ENCODE measurements around the gene RHBDD2.

Gene RHBDD2

DNA sequence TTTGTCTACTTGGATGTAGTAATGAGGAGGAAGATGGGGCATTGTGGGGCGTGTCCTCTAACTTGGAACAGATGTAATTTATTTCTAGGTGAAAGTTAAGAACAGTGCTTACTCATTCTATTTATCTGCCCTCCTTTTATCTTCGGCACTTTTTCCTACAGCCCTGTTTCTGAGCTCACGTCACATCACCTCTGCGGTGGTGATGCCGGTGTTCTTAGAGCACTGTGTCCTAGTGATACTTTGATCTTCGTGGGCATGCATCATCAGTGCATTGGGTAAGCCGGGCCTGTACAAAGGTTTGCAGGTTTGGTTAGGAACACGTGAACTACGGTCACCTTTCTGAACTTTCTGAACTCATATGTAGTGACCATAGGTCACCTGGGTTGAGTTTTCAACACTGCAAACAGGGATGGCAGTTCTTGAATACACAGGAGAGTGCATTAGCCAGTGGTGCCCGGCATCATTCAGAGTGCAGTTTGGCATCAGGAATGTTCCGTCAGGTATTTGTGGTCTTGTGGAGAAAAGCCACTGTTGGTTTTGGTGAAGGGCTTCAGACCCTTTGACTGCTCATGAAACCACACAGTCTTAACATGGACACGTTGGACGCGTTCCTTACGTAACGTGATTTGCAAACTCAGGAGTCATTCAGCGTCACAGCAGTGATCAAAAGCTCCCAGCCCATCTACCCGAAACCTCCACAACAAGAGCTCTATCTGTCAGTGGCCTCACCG is 41.8 kb downstream of the RHBDD2 start:
- DNase-seq (ENCODE audit: low read depth) = no peak

DNA sequence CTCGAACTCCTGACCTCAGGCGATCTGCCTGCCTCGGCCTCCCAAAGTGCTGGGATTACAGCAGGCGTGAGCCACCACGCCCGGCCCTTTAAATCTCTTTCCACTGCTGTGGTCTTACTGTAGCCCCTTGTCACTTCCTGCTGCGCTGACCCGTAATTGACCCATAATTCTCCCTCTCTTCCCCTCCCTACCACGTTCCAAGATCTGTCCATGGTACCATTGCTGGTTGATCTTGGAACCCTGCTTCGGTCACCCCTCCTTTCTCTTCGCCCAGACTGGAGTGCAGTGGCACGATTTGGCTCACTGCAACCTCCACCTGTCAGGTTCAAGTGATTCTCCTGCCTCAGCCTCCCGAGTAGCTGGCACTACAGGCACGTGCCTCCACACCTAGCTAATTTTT is 42.6 kb downstream of the RHBDD2 start:
- DNase-seq (ENCODE audit: low read depth) = no peak

DNA sequence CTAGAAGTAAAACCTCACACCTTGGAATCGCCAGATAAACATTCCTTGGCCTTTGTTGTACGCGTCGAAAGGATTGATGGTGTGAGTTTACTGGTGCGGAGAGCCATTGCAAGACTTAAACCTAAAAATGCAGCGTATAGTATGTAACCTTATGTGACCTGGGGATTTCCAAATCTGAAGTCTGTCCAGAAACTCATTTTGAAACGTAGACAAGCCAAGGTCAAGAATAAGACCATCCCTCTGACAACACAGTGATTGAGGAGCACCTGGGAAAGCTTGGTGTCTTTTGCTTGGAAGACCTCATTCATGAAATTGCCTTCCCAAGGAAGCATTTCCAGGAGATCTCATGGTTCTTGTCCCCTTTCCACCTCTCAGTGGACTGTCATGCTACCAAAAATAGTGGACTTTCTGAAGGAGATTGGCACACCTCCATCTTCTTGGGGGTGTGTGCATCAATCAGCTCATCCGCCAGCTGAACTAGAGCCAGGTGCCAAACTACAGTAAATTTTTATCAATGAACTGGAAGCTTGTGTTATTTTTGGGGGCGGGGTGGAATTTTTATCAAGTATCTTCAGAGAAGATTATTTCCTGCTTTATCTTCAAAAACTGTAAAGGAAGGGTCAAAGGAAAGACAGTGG is 44.3 kb downstream of the RHBDD2 start:
- DNase-seq (ENCODE audit: low read depth) = no peak

DNA sequence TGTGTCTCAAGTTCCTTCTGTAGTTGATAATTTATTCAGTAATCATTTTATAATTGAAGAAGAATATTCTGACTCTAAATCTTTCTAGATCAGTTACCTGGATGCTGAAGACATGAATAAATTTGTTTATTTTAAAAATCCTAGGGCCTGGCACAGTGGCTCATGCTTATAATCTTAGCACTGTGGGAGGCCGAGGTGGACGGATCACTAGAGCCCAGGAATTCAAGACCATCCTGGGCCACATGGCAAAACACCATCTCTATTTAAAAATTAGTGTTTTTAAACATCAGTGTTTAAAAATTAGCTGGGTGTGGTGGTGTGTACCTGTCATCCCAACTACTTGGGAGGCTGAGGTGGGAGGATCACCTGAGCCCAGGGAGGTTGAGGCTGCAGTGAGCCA is 45.4 kb downstream of the RHBDD2 start:
- no peak for DNase-seq (ENCODE audit: low read depth)

DNA sequence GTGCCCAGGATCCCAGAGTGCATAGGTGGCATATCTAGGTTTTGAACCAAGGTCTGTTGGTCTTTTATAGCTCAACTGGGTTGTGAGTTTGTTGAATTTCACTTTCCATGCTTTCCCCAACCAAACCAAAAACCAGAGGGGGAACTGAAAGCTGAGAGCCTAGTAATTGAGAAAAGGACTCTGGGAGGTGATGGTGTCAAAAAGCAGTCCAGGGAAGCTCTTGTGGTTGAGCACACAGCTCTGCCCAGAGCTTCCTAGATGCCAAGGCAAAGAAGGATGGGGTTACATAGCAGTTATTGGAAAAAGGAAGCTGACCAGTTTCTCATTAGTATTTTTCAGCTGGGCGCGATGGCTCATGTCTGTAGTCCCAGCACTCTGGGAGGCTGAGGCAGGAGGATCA is 46.1 kb downstream of the RHBDD2 start:
- DNase-seq (ENCODE audit: low read depth) = no peak

DNA sequence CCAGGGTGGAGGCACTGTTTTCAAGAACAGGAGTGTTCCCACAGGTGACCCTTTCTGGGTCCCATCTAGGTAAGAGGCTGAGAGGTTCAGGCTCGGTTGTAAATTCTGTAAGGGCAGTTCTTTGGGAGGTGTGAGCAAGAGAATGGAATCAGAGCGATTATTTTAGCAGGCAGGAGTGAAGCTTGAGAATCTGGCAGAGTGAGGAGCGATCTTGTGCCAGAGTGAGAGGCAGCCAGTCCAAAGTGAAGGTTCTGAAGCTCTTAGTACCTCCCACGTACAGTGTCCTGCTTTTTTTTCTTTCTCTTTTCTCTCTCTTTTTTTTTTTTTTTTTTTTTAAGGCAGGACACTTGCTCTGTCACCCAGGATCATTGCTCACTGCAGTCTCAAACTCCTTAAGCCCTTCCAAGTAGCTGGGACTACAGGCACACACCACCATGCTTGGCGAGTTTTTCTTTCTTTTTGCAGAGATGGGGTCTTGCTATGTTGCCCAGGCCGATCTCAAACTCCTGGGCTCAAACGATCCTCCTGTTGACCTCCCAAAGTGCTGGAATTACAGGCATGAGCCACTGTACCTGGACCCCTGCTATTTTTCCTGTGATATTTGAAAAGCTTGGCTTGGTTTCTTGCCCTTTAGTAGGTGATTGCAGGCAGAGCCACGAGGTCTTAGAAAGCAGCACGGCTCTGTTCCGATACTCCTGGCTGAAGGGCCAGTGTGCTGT is 47.0 kb downstream of the RHBDD2 start:
- no peak for DNase-seq (ENCODE audit: low read depth)

DNA sequence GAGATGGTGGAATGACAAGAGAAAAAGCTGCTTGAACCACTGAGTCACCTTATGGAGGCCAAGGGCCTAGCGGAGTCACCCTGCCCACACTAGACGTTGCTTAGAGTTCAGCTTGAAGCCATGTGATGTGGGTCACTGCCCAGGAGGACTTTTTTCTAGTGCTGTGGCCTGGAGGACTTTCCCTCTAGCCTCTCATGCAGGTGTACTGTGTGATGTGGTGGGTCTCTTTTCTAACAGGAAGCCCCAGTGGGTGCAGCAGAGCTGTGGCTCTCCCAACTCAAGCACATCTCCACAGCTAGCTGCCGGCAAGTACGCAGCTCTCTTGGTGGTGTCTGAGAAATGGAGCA is 49.7 kb downstream of the RHBDD2 start:
- no peak for DNase-seq (ENCODE audit: low read depth)

DNA sequence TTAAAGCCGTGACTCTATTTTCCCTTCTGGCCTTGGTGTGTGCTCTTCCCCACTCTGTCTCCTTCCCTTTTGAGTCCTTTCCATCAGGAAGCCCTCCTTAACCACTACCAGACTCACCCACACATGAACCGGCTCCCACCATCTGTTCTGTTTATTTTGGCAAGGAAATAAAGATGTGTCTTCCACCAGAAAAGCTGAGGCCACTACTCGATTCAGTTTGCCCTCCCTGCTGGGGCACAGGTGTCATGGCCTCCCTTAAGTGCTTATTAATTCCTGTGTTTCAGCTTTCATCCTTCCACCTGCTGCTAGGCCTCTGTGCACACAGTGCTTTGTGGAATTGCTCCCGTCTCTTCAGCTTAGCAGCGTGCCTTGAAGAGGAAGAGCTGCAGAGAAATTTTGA is 52.8 kb downstream of the RHBDD2 start:
- no peak for DNase-seq (ENCODE audit: low read depth)

DNA sequence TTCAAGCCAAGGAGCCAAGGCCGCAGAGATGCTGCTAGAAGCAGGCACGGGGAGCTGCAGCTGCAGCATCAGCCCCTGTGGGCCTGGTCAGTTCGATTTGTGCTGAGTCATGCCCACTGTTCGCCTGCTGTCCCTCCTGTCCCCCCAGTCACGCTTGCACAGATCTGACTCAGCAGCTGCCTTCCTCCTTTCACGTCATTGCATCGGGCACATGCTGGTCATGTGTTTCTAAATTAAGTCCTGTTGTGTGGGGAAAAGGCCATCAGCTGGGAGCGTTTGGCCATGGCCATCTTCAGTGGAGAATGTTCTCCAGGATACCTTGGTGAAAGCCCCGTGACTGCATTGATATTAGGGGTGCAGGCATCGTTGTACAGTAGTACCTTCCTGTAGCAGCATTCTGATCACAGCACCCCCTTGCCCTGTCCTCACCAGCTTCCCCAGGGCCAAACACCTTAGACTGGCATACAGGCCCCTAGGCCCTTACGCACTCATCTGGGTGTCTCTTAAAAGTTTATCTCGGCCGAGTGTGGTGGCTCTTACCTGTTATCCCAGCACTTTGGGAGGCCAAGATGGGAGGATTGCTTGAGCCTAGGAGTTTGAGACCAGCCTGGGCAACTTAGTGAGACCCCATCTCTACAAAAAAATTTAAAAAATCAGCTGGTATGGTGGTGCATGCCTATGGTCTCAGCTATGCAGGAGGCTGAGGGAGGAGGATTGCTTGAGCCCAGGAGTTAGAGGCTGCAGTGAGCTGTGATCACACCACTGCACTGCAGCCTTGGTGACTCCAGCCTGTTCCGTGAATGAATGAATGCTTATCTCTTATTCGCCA is 59.3 kb downstream of the RHBDD2 start:
- no peak for DNase-seq (ENCODE audit: low read depth)
